HUDEP-2 (cell line): ENCODE data around the gene CLCNKA.
"Not testable (repeated sequence)": the region's sequence is repeated elsewhere in the genome, so short reads cannot be mapped to it uniquely, and the experiment has no call there.

Experiments
- DNase-seq, 76 experiments: peaks; one replicate each; lab custom pipeline; 2025; ENCODE audit not compliant: unreplicated experiment in 76 of 76; lab: John Stamatoyannopoulos, UW

CLCNKA gene

GRCh38 chr1:16015960-16016901 is 5.6 kb upstream of the CLCNKA start:
- peak in 32 of 76 experiments; percentile 18 to 69 (median 40) for DNase-seq

DNA sequence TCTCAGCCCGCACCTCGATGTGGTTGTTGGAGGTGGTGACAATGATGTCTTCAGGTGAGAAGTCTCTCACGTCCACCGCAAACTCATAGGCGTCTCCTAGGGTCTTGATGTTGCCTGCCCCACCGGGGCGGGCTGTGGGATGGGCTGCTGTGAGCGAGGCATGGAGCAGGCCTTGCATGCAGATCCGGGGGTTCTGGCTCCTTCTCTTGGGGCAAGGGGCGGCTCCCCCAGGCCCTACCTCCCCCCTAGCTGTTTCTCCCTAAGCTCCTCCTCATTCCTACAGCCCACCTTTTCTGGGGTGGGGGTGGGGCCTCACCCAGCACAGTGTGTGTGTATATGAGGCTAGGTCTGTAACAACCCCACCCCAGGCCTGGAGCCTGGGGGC is 4.8 kb upstream of the CLCNKA start:
- DNase-seq: no peak

DNA sequence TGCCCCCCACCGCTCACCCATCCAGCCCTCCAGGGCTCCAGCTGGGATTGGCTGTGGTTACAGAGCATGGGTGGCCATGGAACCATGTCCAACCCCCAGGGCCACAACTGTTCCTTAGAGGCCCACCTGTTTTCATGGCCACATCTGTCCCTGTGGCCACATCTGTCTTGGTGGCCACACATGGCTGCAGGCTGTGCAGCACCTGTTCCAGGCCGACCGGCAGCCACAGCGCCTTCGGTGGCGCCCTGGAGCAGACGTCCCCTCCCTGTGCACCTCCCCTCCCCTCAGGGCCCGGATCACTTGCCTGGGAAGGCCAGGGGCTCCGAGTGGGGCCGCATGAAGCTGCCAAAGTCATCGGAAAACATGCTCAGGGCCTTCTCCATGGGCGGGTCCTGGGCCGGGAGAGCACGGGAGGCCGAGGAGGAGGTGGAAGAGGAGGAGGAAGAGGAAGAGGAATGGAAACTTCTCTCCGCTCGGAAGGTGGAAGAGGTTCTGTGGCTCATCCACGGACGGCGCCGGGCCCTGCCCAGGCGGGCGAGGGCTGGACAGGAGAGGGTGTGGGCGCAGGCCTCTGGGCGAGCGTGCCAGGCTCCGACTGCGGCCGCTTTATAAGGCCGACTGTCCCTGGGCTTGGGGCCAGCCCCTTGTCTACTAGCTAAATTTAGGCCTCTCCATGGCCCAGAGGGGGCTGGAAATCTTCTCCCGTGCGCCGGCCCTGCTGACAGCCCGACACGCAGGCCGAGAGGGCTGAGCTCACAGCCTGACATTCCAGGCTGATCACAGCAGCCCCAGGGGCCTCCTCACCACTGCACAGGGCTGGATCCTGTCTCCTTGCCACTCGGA is 4.2 kb upstream of the CLCNKA start, which contains the start of gene HSPB7:
Gene HSPB7 (minus strand): TSS at position 583 of the 843 bp plus-strand sequence. CDS start 80 bp downstream, at position 503.
- DNase-seq: no peak

GRCh38 chr1:16018308-16018707 is 3.5 kb upstream of the CLCNKA start:
- DNase-seq: no peak

GRCh38 chr1:16018749-16019643 is 2.8 kb upstream of the CLCNKA start:
- no peak for DNase-seq

GRCh38 chr1:16019644-16020277 is 2.1 kb upstream of the CLCNKA start:
- DNase-seq: no peak

GRCh38 chr1:16020325-16020724 is 1.5 kb upstream of the CLCNKA start:
- DNase-seq: no peak

- not testable (repeated sequence) for DNase-seq
These were observed 958 bp upstream of the CLCNKA start for GRCh38 chr1:16020878-16021277.

DNA sequence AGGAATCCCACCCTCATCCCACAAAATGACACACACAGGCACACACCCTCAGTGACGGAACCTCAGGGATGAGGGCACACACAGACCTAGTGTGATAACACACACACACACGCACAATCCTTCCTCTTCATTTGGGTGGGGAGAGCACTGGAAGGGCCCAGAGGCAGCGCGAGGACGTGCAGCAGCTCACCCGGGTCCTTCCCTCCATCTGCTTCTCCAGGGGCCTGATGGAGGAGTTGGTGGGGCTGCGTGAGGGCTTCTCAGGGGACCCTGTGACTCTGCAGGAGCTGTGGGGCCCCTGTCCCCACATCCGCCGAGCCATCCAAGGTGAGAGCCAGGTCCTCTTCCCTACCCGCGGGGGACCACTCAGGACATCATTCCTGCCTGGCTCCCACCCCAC is 557 bp downstream of the CLCNKA start:
- no peak for DNase-seq

DNA sequence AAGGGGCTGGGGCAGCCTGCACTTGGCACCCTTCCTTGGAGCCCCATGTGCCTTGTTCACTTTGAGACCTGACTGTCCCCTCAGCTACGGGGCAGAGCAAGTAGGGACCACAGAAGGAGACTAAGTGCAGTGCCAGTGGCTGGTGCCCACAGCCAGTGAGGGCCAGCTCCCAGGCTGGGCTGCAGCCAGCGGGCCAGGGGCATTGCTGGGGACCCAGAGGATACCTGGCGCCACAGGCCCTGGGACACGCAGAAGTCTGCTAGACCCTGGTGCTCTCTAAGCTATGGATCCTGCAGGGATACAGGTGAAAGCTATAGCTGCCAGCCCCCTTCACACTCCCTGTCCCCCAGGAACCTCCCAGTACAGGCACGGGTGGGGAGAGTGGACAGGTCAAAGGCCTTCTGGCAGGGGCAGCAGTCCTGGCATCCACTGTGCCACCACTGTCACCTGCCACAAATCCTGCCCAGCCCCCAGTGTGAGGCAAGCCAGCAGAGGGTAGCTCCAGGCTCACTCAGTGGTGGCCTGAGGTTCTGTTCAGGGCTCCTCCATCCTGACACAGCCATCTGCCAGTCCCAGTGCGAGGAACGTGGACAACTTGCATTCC is 1.3 kb downstream of the CLCNKA start:
- DNase-seq: no peak

DNA sequence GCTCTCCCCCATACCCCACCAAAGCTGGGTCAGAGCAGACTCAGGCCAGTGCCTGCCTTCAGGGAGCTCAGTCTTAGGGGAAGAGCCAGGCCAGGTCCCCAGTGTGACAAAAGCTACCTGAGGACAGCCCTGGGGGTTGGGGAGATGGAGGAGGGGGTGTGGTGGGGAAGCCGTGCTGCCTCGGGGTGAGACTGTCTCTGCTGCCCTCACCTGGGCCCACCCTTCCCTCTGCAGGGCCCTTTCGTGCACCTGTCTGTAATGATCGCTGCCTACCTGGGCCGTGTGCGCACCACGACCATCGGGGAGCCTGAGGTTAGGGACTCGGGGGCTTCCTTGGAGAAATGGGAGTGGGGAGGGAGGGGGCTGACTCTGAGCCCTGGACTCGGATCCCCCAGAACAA is 4.5 kb downstream of the CLCNKA start:
- not testable (repeated sequence) for DNase-seq

- peak in 9 of 76 experiments; percentile 6 to 19 (median 13) for DNase-seq
These were observed 5.1 kb downstream of the CLCNKA start for GRCh38 chr1:16026723-16027484.

- no peak for DNase-seq
These were observed 6.6 kb downstream of the CLCNKA start for GRCh38 chr1:16028237-16029002.

DNA sequence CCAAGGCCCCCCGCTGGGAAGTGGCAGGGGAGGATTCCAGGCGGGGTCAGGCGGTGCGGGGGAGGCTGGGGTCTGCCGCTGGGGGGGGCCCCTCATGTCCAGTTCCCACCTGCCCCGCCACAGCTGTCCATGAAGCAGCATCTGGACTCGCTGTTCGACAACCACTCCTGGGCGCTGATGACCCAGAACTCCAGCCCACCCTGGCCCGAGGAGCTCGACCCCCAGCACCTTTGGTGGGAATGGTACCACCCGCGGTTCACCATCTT is 7.1 kb downstream of the CLCNKA start:
- DNase-seq: not testable (repeated sequence)

DNA sequence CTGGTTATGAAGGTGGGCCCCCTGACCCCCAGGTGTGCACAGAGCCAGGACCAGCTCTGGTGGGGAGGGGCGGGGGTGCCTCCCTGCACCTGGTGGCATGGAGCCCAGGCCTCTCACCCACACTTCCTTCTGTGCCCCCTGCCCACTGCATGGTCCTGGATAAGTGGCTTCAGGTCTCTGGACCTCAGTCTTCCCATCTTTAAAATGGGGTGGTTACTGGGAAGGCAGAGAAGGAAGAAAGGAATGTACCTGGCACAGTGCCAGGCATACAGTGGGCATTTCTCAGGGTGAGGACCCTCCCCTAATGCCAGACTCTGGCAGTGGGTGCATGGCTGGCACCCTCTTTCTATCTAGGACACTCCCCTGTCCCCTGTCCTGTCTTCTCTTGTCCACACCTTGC is 7.5 kb downstream of the CLCNKA start:
- DNase-seq: no peak

- DNase-seq: no peak
These were observed 9.7 kb downstream of the CLCNKA start for GRCh38 chr1:16031551-16031950.

DNA sequence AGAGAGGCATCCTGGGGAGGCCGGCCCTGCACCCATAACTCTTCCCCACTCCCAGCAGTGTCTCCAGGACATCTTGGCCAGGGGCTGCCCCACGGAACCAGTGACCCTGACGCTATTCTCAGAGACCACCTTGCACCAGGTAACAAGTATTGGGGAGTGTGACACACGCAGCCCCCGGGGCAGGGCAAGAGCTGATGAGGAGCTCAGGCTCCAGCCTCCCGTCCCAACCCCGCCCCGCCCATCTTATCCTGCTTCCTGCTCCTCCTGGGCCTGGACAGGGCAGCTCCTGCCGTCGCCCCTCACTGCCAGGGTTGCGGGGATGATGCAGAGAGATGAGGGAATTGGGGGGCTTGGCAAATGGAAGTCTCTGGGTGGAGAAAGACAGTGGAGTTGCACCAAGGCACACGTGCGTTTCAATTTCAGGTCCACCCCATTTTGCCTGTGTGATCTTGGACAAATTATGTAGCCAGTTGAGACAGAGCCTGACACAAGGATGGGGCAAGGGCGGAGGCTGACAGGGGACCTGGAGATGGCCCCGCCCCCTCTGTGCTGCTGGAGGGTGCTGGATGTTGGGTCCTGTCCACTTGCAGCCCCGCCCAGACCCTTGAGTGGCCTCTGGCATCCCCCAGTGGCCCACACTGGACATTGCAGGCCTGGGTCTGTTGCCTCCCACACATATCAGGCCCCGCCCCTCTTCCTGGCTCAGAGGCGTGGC is 10.7 kb downstream of the CLCNKA start:
- DNase-seq: peak in 69 of 76 experiments; percentile 19 to 83 (median 61)
